ENCODE measurements around the gene KRCC1.
"Not testable (repeated sequence)": the region's sequence is repeated elsewhere in the genome, so short reads cannot be mapped to it uniquely, and the experiment has no call there.

KRCC1 gene

DNA sequence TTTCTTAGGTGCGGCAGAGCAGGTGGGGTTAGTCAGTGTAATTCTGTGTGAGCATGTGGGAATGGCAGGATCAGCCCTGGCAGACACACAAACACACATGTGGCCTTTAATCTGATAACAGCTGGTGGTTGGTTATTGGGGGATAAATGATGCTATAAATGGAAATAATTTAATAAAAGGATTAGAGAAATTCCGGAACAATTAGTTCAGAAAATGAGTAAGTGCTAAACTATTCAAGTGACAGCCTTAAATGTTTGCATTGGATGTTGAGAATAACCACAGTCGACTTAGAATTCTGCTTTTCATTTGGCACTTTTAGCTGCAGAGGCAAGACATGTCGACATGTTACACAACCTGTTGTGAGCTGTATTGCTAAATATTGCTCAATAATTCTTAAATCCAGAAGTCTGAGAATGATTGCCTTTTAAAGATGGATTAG is 19.3 kb upstream of the KRCC1 start:
- DNase-seq (ENCODE audit: low spot score): no peak

DNA sequence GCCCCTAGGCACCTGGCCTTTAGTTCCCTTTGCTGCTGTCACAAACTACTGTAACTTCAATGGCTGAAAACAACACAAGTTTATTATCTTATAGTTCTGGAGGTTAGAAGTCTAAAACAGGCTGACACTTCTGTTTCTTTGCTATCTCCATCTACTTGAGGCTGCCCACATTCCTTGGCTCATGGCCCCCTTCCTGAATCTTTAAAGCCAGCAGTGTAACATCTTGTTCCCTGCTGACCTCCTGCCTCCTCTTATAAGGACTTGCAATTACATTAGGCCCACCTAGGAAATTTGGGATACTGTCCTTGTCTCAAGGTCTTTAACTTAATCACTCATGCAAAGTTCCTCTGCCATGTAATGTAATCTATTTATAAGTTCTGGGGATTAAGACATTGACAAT is 18.6 kb upstream of the KRCC1 start:
- no peak for DNase-seq (ENCODE audit: low spot score)

DNA sequence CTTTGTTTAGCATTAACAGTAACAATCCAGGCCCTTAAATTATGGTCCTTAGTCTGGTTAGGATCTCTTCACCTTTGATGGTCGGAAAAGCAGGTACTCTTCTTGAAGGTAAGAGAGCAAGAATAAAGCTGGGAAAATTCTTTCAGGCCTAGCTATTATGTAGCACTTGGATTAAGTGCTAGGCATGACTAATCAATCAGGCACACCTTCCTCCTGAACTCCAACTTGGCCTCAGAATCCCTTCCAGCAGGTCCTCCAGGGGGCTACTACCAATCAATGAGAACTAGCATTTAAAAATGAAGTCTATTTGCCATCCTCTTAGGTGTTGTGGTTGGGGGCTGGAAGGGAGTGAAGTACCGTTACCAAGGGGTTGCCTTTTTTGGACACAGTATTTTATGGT is 15.8 kb upstream of the KRCC1 start:
- DNase-seq (ENCODE audit: low spot score): no peak

DNA sequence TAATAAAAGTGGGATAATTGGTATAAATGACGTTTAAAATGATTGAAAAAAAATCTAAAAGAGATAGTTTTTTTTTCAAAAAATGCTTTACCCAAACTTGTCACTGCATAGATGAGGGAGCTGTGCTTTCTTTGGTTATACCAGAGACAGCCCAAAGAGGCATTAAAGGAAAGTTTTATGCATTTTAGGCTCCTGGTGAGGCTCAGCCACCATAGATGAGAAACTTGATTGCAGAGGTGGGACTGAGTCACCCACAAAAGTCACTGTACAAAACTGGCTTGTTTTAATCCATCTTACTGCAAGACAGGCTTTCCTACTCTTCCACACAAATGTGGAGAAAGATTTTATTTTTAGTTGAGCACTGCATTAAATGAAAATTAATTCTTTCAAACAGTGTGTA is 14.5 kb upstream of the KRCC1 start:
- DNase-seq (ENCODE audit: low spot score): no peak

DNA sequence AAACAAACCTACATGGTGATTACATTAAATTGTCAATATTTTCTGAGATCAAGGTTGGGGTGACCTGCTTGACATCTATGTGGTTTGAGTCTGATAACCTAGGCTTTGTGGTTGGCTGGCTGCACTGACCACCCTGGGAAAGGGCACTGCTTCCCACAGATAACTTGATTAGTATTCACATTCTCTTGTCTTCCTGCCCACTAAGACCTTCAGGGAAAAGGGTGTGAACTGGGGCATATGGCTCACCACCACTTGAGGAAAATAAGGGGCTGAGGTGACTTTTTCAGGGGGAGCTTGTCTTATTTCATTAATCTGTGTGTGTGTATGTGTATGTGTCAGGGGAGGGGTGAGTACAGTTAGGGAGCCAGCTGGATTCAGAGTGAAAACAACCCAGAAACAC is 13.5 kb upstream of the KRCC1 start:
- no peak for DNase-seq (ENCODE audit: low spot score)

DNA sequence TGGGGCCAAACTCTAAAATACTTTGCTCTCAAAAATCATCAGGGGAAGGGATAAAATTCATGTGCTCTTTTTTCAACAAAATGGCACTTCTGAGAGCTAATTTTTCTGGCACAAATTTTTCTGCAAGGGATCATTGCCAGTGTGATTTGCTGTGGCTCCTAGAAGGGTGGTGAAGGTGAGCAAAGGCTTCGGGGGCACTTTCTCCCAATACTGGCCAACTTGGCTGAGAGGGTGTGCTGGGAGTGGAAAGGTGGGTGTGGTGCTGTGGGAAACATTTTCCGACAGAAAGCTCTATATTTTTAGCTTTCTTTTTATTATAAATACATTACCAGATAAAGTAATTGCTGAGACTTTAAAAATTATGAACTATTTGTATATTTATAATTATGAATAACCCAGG is 12.5 kb upstream of the KRCC1 start:
- DNase-seq (ENCODE audit: low spot score): no peak

DNA sequence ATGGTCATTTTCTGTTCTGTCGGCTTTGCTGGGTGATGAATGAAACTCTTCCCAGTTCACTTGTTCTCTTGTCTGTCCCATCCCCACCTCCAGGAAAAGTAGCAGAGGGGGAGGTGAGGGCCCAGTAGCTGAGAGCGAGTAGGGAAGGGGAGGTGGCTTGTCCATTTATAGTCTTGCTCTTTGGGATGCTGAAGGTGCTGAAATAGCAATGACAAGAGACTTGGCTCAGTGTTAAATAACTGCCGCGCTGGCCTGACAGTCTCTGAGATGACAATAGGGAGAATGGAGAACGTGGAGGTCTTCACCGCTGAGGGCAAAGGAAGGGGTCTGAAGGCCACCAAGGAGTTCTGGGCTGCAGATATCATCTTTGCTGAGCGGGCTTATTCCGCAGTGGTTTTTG is 12.0 kb upstream of the KRCC1 start, which contains the start of gene SMYD1:
Gene SMYD1, plus strand, starts transcription at position 228 of the 400 bp plus-strand sequence. Its CDS starts 40 bp downstream, at position 268.
- no peak for DNase-seq (ENCODE audit: low spot score)

DNA sequence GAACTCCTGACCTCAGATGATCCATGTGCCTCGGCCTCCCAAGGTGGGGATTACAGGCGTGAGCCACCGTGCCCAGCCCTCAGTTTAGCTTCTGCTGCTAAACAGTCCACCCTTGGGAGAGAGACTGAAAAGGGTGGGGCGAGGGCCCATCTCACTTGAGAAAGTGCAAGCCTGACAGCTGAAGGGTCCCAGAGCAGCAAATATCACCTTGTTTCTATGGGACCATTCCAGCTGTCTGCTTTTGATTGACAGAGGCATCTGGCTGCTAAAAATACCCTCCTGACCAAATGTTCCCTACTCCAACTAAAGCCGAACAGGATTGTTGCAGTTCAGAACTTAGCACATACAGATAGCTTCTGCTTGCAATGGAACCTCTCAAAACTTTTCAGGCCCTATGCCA is 11.6 kb upstream of the KRCC1 start:
- no peak for DNase-seq (ENCODE audit: low spot score)

DNA sequence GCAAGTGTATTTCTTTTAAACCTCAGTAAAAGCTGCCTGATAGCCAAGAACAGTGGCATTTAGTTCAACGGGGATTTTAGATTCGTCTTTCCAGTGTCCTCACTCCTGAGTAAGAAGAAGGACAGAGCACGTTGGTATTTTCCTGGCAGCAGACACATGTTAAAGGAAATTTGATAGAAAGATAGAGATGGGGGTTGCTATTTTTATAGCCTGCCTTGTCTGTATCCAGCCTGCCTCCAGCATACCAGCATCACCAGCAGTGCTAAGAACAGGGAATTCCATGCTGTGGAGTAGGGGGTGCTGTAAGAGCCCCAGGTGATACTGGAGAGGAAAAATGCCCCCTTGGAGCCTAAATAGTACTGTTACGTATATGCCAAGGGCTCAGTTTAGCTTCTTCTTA is 11.0 kb upstream of the KRCC1 start:
- DNase-seq (ENCODE audit: low spot score): no peak

DNA sequence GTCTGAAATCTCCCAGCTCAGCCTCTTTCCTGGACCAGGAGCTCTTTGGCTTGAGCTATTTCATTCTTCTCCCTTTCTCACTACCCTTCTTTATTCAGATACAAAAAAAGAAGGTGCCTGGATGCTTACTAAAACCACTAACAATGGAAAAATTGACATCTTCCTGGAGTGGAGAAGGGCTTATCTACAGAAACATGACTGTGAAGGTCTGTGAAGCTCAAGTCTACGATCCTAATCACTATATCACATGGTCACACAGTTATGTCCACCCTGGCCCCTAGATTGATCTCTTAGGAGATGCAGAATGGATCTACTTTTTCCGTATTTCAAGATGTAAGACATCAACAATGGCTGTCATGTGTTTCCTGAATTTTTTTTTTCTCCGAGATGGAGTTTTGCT is 5.7 kb upstream of the KRCC1 start:
- no peak for DNase-seq (ENCODE audit: low spot score)

DNA sequence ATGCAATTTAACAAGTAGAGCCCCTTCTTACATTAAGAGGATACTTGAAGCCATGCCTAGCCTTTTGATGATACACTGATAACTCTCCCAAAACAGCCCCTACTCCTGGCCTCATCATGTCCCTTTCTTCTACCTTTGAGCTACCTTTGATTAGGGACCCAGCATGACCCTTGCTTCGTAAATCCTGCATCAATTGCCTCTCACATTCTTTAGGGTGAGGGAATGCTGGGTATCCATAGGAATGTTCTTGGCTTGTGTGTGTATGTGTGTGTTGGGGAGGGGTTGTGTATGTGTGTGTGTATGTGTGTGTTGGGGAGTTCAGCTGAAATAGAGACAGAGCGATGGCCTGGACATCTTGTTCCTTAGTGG is 5.3 kb upstream of the KRCC1 start:
- no peak for DNase-seq (ENCODE audit: low spot score)

DNA sequence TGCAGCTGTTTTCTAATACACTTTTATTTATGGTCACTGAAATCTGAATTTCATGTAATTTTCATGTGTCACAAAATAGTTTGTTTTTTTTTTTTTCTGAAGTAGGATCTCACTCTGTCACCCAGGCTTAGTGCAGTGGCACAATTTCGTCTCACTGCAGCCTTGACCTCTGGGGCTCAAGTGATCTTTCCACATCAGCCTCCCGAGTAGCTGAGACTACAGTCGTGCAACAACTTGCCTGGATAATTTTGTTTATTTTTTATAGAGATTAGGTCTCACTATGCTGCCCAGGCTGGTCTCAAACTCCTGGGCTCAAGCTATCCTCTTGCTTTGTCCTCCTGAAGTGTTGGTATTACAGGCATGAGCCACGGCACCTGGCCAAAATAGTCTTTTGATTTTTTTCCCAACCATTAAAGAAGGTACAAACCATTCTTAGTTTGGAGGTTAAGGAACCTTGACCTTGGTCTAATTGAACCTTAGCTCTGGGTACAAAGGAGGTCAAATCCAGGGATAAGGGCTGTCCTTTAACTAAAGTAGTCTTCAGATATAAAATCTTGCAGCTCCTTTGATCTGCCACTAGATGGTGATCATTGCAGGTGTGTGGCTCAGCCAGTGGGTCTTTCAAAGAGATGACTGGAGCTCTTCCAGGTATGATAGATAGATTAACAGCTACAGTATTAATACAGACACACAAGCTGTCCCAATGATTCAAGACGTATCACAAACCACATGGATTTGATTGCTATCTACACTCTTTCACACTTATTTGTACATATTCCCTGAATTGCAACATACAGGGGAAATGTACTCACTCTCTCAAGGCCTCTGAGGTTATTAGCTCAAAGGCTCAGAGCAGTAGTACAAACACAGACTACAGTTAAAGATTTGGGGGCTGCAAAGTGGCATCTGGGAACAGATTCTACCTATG is 4.7 kb upstream of the KRCC1 start:
- peak; percentile 46 for DNase-seq (ENCODE audit: low spot score)

DNA sequence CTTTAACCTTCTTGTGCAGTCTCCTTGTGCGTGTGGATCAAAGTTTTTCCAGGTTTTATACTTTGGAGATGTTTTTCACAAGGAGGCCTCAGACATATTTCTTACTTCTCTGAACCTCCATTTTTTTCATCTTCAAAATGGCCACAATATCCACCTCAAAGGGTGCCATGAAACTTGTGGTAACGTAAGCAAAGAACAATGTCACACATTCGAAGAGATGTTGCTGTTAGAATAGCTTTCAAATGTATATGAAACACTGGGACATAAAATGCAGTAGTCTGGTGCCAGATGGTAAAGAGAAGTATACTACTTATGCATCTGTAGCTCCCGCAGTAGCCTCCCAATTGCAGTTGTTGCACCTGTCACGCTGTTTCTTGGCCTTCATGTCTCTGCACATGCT is 2.6 kb upstream of the KRCC1 start:
- DNase-seq (ENCODE audit: low spot score): no peak

DNA sequence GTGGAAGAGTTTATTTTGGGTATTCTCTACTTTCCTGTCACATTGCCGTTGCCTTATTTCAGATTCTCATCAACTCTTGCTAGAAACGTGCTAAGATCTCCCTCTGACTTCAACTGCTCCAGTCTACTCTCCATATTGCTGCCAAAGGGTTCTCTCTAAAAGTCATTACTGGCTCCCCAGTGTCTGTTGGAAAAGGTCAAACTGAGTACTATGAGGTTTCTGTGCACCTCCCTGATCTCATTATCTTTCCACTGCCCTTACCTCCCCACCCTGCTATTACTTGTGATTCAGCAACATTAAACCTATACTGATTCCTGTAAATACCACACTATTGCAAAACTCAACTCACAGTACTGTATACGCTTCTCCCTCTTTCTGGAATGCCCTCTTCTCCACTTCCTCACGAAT is 1.9 kb upstream of the KRCC1 start:
- DNase-seq (ENCODE audit: low spot score): no peak

DNA sequence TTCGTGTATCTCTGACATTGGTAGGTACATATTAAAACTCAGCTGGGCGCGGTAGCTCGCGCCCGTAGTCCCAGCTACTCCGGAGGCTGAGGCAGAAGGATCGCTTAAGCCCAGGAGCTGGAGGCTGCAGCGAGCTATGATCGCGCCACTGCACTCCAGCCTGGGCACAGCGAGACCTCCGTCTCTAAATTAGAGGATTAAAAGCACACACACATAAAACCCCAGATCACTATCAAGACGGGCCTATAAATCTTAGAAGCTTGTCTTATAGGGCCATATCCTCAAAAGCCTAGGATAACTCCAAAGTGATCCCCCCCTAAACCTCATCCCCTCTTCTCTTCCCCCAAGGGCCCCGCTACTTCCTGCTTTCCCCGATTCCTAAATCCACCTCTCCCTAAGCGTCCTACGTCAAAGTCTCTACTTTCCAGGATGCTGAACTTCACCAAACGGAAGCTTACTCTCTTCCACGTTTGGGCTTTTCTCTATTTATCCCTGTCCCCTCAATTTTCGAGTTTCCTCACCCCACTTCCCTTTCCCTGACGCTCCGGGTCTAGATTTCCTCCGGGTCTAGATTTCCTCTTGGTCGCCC is 707 bp downstream of the KRCC1 start:
- DNase-seq (ENCODE audit: low spot score): peak; percentile 41

DNA sequence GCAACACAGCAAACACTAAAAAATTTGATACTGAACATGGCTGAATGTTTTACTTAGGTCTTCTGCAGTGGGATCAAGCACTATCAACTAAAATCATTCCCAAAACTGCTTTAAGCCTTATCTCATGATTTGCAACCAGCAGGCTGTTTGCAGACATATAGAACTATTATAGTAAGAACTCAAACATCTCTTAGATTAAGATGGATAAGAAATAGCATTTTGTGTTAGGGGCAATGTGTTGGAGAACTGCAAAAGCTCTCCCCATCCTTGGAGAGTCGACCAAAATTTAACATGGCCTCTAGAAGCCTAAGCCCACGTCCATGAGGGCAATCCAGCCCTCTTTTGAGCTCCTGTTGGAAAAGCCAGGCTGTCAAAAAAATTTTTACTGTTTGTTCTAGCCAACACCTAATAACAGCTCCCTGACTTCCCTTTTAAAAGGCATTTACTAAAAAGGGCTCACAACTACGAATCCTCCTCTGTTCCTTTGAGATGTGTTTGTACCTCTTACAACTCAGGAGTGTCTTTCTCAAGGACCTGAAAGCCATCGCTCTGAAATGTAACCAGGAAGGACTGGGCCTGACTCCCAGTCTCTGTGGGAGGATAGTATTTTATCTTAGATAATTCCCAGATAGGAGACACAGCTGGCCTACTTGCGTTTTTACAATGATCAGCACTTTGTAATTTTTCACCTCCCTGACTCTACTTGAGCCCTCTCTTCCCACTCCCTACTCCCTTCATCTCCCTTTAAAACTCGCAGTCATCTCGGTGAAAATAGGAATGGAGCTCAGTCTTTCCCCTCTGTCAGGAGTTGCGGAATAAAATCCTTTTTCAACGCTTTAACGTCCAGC is 1.4 kb downstream of the KRCC1 start:
- no peak for DNase-seq (ENCODE audit: low spot score)

DNA sequence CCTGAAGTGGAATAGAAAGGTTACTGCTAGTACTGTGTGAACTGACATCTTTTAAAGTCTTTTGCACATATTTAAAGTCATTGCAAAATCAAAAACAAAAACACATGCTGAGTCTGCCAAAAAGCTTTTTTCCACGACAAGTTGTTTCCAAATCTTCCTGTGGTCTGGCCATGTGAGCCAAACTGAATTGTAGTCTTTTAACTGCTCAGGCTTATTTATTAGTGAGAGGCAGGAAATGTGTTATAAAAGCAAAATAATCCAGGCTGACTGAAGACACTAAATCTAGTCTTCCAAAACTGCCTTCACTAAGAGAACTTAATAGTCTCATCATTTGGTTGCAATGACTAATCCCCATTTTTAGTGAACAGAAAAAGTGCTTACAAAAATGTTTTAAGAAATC is 2.3 kb downstream of the KRCC1 start:
- DNase-seq (ENCODE audit: low spot score): no peak

DNA sequence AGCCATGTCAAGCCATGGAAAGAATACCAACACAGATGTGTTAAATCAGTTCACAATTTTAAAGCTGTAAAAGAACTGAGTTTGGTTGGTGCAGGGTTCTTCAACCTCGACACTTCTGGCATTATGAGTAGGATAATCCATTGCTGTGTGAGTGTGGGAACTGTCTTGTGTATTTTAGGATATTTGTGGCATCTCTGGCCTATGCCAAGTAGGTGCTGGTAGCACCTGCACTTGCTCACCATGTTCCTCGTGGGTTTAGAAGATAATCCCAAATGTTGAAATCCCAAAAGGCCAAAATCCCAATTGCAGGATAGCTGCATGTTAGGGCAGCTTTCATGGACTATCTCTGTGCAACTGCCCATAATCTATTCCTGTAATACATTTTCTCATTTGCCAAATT is 3.8 kb downstream of the KRCC1 start:
- DNase-seq (ENCODE audit: low spot score): no peak

DNA sequence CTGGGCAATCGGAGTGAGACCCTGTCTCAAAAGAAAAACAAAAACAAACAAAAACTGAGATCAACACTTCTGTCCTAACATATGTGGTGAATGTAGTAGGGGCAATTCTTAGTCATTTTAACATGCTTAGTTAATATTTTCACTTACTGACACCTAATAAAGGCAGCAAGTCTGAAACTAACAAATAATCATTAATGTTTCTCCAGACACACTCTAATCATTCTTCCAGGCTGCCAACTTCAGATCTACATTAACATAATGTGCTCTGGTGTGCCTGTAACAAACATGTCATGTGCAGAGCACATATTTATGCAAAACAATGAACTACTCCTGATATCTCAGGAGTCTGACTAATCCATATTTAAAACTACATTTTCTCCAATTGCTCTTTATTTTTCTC is 6.0 kb downstream of the KRCC1 start:
- DNase-seq (ENCODE audit: low spot score): no peak

DNA sequence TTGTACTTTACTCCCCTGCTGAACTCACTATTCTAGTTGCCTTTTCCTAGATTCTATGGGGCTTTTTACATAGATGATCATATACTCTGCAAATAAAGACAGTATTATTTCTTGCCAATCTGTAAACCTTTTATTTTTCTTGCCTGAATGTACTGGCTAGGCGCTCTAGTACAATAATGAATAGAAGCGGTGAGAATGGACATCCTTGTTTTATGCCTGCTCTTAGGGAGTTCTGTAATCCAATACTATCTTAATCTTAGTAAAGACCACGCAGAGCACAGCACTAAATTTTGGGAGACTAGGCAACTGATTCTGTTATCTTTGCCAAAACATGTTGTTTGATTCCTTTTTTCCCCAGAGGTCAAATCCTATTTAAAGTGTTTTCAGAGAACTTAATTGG is 7.0 kb downstream of the KRCC1 start:
- DNase-seq (ENCODE audit: low spot score): no peak

DNA sequence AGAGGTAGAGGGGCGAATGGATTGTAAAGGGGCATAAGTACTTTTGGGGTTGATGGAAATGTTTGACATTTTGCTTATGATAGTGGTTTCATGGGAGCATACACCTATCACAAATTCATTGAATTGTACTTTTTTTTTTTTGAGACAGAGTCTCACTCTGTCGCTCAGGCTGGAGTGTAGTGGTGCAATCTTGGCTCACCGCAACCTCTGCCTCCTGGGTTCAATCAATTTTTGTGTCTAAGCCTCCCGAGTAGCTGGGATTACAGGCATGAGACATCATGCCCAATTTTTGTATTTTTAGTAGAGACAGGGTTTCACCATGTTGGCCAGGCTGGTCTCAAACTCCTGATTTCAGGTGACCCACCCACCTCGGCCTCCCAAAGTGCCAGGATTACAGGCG is 10.0 kb downstream of the KRCC1 start:
- DNase-seq (ENCODE audit: low spot score): not testable (repeated sequence)

DNA sequence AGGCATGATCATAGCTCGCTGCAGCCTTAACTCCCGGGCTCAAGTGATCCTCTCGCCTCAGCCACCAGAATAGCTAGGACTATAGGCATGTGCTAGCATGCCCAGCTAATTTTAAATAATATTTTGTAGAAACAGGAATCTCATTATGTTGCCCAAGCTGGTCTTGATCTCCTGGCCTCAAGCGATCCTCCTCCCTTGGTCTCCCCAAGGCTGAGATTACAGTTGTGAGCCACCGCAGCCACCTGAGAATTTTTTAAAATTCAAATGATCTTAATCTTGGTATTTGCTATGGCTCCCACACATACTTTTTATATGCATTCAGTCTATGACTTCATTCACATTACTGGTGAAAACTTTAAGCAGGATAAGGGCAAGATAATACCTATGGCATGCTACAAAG is 13.1 kb downstream of the KRCC1 start:
- no peak for DNase-seq (ENCODE audit: low spot score)
